Heart left ventricle (tissue), 16 donors: Measurements from ENCODE around the gene HDAC10. TPM values are rescaled to one million over a fixed set of nuclear protein-coding genes. Genes with fewer than 3 reads are reported as not detected.

Source experiments
- ATAC-seq, 4 donors: fragments of 200-7000 bp; cut with Tn5 transposase; one replicate each; pipeline ENCODE4 v1.9.1; 2020 to 2022; ENCODE audit warnings: moderate library complexity in 4 of 4, mild to moderate bottlenecking in 3 of 4, moderate number of reproducible peaks in 1 of 4
- DNase-seq, 5 donors: peaks; one replicate each; pipeline ENCODE4 v3.0.0-alpha.2; 2020
- H3K27ac ChIP-seq, 12 donors: fragments of 200-600 bp; sonication (generic) in 4 of 12; one replicate each; pipeline versions ENCODE4 v1.5.0 to v1.8.0; 2016 to 2022; ENCODE audit warnings: mild to moderate bottlenecking in 2 of 12
- H3K27me3 ChIP-seq, 9 donors: fragments of 200-600 bp; sonication (generic) in 2 of 9; one replicate each; pipeline versions ENCODE4 v1.5.1 to v1.8.0; 2016 to 2022; ENCODE audit warnings: mild to moderate bottlenecking in 3 of 9
- H3K36me3 ChIP-seq, 9 donors: fragments of 200-600 bp; sonication (generic) in 2 of 9; one replicate each; pipeline versions ENCODE4 v1.5.0 to v1.8.0; 2018 to 2022; ENCODE audit warnings: mild to moderate bottlenecking in 2 of 9
- H3K4me1 ChIP-seq, 12 donors: fragments of 200-600 bp; sonication (generic) in 4 of 12; one replicate each; pipeline versions ENCODE4 v1.5.0 to v1.8.0; 2016 to 2022; ENCODE audit warnings: mild to moderate bottlenecking in 3 of 12
- H3K4me3 ChIP-seq, 12 donors: fragments of 200-600 bp; sonication (generic) in 4 of 12; one replicate each; pipeline versions ENCODE4 v1.5.0 to v1.8.0; 2017 to 2022; ENCODE audit warnings: mild to moderate bottlenecking in 9 of 12, moderate library complexity in 4 of 12
- H3K9me3 ChIP-seq, 12 donors: fragments of 200-600 bp; sonication (generic) in 4 of 12; one replicate each; pipeline versions ENCODE4 v1.5.0 to v1.8.0; 2016 to 2022; ENCODE audit warnings: mild to moderate bottlenecking in 1 of 12
- POLR2A ChIP-seq, 2 donors: fragments of 450-650 bp; IDR thresholded peaks; one replicate each; pipeline ENCODE4 v1.6.1; 2017; ENCODE audit warnings: antibody characterized with exemption in 2 of 2, mild to moderate bottlenecking in 2 of 2, moderate library complexity in 2 of 2
- WGBS, 4 donors: extraction: QIAGEN DNeasy Blood & Tissue Kit in 2 of 4; methylation state at CpG; one replicate each; pipeline versions ENCODE4 v1.1.5 to v1.1.7; 2013 to 2018; 5-methylcytosine and 5-hydroxymethylcytosine counted together
- intact Hi-C, 10 donors: fragments of 100-400 bp; cut with DNase I; formaldehyde crosslinking; loops; one replicate each; pipeline versions ENCODE4 v1.11.1 to v1.14.2; 2022
- polyA plus RNA-seq, 2 donors: library from polyadenylated mRNA; stranded (reverse); fragments of 200-250 nt; gene quantifications; one replicate each; pipeline ENCODE4 v1.2.3, GENCODE V29; 2013
- total RNA-seq, 9 donors: library from RNA; depleted of rRNA in 2 of 9; stranded (reverse); fragments of >200 nt in 2 of 9; fragmentation: NEBNext Ultra II Directional in 3 of 9; extraction: Animal tissue kit (Norgen Biotek cat#: 25700) in 3 of 9; gene quantifications; one replicate each; pipeline versions ENCODE4 v1.1.0 to v1.2.4, GENCODE V29; 2016 to 2023
- TF ChIP-seq, protein P1 (sequence below), 12 donors: fragments of 200-600 bp; sonication (generic) in 4 of 12; IDR thresholded peaks; one replicate each; pipeline versions ENCODE4 v1.5.0 to v1.8.0; 2018 to 2022; ENCODE audit warnings: antibody characterized with exemption in 12 of 12, mild to moderate bottlenecking in 5 of 12
- donor health status: ischemic (EF 13 %, LVEDD 7.1; RV severe dilation, severe dysfunction).
- donor health status: healthy with polysubstance abuse.
- donor health status: DM: no; HTN: yes; CAD: no.
- donor health status: DM: no; HTN: no; CAD: no.
- donor health status: ischemic (EF 25% LVEDD 6.9; RV normal size, moderate dysfunction).
- donor health status: ischemic (EF 25% LVEDD 5.7; RV mildly dilated, moderate dysfunction).
- donor health status: healthy.
- donor health status: DM: yes; HTN: yes; CAD: no.
- donor health status: ischemic (EF 35%, LVEDD 5.7; RV mildly dilated, moderate dysfunction).
- donor health status: nonischemic (EF 11% LVEDD 7.7; RV severe dilation, severe dysfunction).
- donor health status: DM: yes; HTN: yes; CAD: no.
- donor health status: PGD.
- donor health status: ischemic (EF 29% LVEDD 5.4; RV normal size, mild dysfunction).
- donor health status: nonischemic (EF 23%, LVEDD 6.1; RV moderate dilation, normal function).

HDAC10 gene
- total and polyA plus RNA-seq, 11 donors: 6.2 to 22.4 (median 10.8) TPM

DNA sequence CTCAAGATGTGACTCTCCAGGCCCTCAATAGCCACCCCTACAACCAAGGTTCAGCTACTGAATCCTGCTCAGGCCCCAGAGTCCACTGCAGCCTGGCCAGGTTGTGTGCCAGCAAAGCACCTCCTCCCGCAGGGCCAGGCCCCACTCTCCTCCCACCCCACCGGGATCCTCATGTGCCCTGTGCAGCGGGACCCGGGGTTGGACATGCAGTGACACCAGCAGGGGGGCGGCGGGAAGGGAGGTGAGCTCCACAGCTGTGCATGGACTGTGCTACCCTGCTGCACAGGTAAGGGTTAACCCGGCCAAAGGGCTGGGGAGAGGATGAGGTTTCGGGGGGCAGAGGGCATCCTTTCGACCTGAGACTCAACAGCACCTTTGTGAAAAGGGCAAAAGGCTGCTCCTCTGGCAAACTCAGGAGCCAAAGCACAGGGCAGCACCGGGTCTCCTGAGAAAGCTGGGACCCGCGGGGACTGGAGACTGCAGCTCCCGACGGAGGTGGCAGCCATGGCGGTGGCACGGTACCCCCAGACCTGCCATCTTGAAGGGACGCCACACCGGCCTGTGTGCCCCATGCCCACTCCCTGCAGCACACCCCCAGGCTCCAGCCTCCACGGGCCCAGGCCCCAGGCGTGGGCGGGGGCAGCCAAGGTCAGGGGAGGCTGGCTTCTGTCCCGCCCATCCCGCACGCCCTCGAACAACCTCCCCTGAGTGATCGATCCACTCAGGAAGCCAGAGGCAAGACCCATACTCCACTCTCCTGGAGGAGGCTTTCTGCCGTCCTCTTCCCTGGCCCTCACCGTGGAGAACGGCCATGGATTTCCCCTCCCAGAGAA, 45.8 kb upstream of the HDAC10 start:
- ATAC-seq (no peak), DNase-seq (peak in 1 of 5 donors; percentile 56)
- TF ChIP-seq, protein P1, sequence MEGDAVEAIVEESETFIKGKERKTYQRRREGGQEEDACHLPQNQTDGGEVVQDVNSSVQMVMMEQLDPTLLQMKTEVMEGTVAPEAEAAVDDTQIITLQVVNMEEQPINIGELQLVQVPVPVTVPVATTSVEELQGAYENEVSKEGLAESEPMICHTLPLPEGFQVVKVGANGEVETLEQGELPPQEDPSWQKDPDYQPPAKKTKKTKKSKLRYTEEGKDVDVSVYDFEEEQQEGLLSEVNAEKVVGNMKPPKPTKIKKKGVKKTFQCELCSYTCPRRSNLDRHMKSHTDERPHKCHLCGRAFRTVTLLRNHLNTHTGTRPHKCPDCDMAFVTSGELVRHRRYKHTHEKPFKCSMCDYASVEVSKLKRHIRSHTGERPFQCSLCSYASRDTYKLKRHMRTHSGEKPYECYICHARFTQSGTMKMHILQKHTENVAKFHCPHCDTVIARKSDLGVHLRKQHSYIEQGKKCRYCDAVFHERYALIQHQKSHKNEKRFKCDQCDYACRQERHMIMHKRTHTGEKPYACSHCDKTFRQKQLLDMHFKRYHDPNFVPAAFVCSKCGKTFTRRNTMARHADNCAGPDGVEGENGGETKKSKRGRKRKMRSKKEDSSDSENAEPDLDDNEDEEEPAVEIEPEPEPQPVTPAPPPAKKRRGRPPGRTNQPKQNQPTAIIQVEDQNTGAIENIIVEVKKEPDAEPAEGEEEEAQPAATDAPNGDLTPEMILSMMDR (IDR thresholded peaks at IDR 0.05): no peak
- TF ChIP-seq POLR2A (IDR thresholded peaks at IDR 0.05): no peak
- 51 to 55% (median 54%) methylated on average over 11 to 29 of the region's 29 CpGs for WGBS, 4 donors
- H3K4me1 ChIP-seq: peaks cover 6 to 98% (median 79%) of the 10 kb centered on the region in 12 donors
- H3K36me3 ChIP-seq: no peaks in the 10 kb centered on the region
- intact Hi-C loops: no loop called here
- no peak overlapping the region for H3K4me3 ChIP-seq
- peak overlapping the region in 7 of 12 donors; percentile 24 to 61 (median 34) for H3K27ac ChIP-seq
- H3K9me3 ChIP-seq: no peaks in the 10 kb centered on the region
- no peaks in the 10 kb centered on the region for H3K27me3 ChIP-seq

DNA sequence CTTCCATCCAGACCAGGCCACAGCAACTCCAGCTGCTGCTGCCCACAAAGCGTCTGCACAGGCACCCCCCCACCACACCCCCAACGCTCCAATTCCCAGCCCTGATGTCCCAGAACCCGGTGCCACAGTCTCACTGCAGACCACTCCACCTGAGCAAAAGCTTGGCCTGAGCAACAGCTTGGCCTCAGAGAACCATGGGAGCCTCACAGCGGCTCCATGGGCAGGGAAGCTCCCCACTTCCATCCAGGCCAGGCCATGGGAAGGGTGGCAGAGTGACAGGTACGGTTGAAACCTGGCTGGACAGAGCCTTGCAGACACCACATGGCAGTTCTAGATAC, 43.2 kb upstream of the HDAC10 start:
- Histone ChIP-seq H3K27me3 (no peaks in the 10 kb centered on the region), H3K4me3 (peak overlapping the region in 4 of 12 donors; percentile 22 to 46 (median 36)), H3K27ac (peak overlapping the region; percentile 41 to 97 (median 86)), H3K36me3 (peaks cover 0 to 22% (median 10%) of the 10 kb centered on the region in 9 donors), H3K9me3 (no peaks in the 10 kb centered on the region), H3K4me1 (peaks cover 3 to 82% (median 56%) of the 10 kb centered on the region in 12 donors)
- intact Hi-C loops: loop anchor here in 4 of 10 donors (5.0 kb wide), 1 partner anchor 33 kb away; the partner anchor contains the start of gene DENND6B (in 4 of the 4)
- WGBS, 4 donors: 11 to 42% (median 32%) methylated on average over 3 to 5 of the region's 5 CpGs; no CpG with 5 or more reads in 1 of the 4 donors
- ATAC-seq (peak in 1 of 4 donors; percentile 1), DNase-seq (no peak)
- TF ChIP-seq, protein P1 (IDR thresholded peaks at IDR 0.05): no peak
- no peak for TF ChIP-seq POLR2A (IDR thresholded peaks at IDR 0.05)

DNA sequence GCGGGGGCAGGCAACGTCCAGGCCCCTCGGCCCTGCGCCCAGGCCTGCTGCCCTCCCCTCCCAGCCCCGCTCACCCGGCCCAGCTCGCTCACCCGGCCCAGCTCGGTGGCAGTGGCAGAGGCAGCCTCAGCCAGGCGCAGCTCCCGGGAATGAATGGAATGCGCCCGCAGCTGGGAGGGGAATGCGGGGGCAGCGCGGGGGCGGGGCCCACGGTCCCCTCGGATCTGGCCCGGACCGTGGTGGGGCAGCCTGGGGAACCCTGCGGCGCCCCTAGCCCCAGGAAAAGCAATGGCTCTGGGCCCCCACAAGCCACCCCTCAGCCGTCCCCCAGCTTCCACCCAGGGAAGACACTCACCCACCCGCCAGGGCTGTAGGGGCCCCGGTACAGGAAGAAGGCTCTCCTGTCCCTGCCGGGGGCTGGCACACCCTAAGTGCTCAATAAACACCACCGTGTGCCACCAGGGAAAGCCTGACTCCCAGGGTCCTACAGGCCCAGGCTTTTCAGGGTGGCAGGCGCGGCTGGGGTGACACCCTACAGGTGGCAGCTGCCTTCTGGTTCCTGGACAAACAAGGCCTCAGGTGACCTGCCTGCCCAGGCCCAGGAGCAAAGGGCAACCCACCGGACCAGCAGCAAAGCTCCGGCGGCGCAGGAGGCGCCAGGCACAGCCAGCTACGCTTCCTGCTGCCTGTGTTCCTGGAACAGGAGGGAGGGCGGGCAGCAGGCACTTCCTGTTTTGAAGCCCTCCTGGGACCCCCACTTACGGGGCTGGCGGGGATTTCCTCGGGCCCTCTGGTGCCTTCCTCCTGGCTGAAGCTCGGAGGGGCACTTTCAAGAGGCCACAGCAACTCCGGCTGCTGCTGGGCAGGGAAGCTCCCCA, 42.6 kb upstream of the HDAC10 start:
- intact Hi-C loops: loop anchor here in 4 of 10 donors (5.0 kb wide), 1 partner anchor 34 kb away; the partner anchor contains the start of gene DENND6B (in 4 of the 4)
- DNase-seq (peak in 4 of 5 donors; percentile 73 to 89 (median 84)), ATAC-seq (peak; percentile 73 to 90 (median 80))
- Histone ChIP-seq H3K27me3 (no peaks in the 10 kb centered on the region), H3K36me3 (peaks cover 0 to 28% (median 16%) of the 10 kb centered on the region in 9 donors), H3K4me1 (peaks cover 3 to 76% (median 50%) of the 10 kb centered on the region in 12 donors), H3K4me3 (peak overlapping the region in 11 of 12 donors; percentile 3 to 46 (median 31)), H3K27ac (peak overlapping the region; percentile 41 to 97 (median 86)), H3K9me3 (no peaks in the 10 kb centered on the region)
- 6 to 13% (median 10%) methylated on average over 10 to 42 of the region's 42 CpGs for WGBS, 4 donors
- TF ChIP-seq, protein P1 (IDR thresholded peaks at IDR 0.05): no peak
- no peak for TF ChIP-seq POLR2A (IDR thresholded peaks at IDR 0.05)
